Putamen (tissue), 1 donor: Measurements from ENCODE around the gene SELENOF.

Experiments
- DNase-seq: peaks from one replicate; pipeline ENCODE4 v3.0.0-alpha.2; 2016; ENCODE audit warnings: low spot score

SELENOF gene

GRCh38 chr1:86913896-86914600, at the start of gene SELENOF:
Gene SELENOF, minus strand, starts transcription at chr1:86914126. Its CDS starts 15 bp downstream, at chr1:86914111.
- peak; percentile 99 for DNase-seq

- DNase-seq = no peak
Measured at GRCh38 chr1:86960548-86960947, 46.6 kb upstream of the SELENOF start.

GRCh38 chr1:86957221-86957620, 43.3 kb upstream of the SELENOF start:
- no peak for DNase-seq

GRCh38 chr1:86956221-86956620, 42.3 kb upstream of the SELENOF start:
- DNase-seq = no peak

- DNase-seq = no peak
Measured at GRCh38 chr1:86955678-86956077, 41.8 kb upstream of the SELENOF start.

GRCh38 chr1:86953167-86953566, 39.2 kb upstream of the SELENOF start:
- DNase-seq = no peak

- no peak for DNase-seq
Measured at GRCh38 chr1:86951430-86951829, 37.5 kb upstream of the SELENOF start.

GRCh38 chr1:86950712-86951419, 36.9 kb upstream of the SELENOF start:
- DNase-seq = no peak

GRCh38 chr1:86948212-86948611, 34.3 kb upstream of the SELENOF start:
- DNase-seq = no peak

- no peak for DNase-seq
Measured at GRCh38 chr1:86942743-86943142, 28.8 kb upstream of the SELENOF start.

- DNase-seq = no peak
Measured at GRCh38 chr1:86942042-86942441, 28.1 kb upstream of the SELENOF start.

- no peak for DNase-seq
Measured at GRCh38 chr1:86940599-86940998, 26.7 kb upstream of the SELENOF start.

- DNase-seq = no peak
Measured at GRCh38 chr1:86939406-86939805, 25.5 kb upstream of the SELENOF start.

GRCh38 chr1:86938855-86939254, 24.9 kb upstream of the SELENOF start:
- no peak for DNase-seq

- DNase-seq = peak; percentile 6
Measured at GRCh38 chr1:86938450-86938849, 24.5 kb upstream of the SELENOF start.

- no peak for DNase-seq
Measured at GRCh38 chr1:86933562-86934377, 19.8 kb upstream of the SELENOF start.

- no peak for DNase-seq
Measured at GRCh38 chr1:86933051-86933450, 19.1 kb upstream of the SELENOF start.

GRCh38 chr1:86928819-86929218, 14.9 kb upstream of the SELENOF start:
- no peak for DNase-seq

- no peak for DNase-seq
Measured at GRCh38 chr1:86926883-86927282, 13.0 kb upstream of the SELENOF start.

- no peak for DNase-seq
Measured at GRCh38 chr1:86925742-86926141, 11.8 kb upstream of the SELENOF start.

GRCh38 chr1:86924324-86924960, 10.5 kb upstream of the SELENOF start:
- DNase-seq = no peak

- DNase-seq = no peak
Measured at GRCh38 chr1:86922445-86922844, 8.5 kb upstream of the SELENOF start.
